ENCODE measurements around the gene MRPL12.

Gene MRPL12

DNA sequence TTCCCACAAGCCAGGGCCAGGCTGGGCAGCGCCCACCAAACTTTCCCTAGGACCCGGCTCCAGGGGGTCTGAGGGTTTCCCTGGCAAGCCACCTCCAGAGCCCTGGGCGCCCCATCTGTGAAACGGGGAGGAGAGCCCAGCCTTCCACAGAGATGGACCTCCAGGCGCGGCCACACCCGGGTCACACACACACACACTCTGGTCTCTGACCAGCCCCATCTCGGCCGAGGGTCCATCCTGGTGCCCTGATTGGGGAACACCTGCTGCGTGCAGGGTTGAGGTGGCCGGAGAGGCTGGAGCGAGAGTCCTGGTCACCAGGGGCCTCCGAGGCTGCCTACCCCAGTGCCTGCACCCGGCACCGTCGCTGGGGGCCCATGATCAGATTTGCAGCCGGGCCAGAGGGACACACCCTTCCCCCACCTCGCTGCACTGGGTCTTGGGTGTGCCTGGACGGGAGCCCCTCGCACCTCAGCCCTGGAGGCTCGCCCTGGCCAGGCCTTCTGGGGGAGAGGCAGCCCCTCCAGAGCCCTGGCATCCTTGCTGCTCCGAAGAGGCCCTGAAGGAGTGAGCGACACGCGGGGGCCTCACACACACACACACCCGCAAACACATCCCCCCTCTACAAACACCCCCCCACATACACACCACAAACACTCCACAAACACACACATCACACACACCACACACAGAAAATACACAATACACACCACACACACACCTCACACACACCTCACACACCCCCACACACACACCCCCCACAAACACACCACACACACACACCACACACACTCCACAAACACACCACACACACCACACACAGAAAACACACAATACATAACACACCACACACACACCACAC, 38.7 kb downstream of the MRPL12 start:
- TF ChIP-seq GATA3 (IDR thresholded peaks at IDR 0.05; ENCODE audit: low read depth, low read length) (no peak), GATA2 (IDR thresholded peaks at IDR 0.05; ENCODE audit: low read depth, low read length) (no peak)
